OCI-LY7 (cell line): ENCODE measurements around the gene TOM1L2.

ENCODE experiments used
- CTCF ChIP-seq: fragments of 200-600 bp; sonication (generic); conservative IDR thresholded peaks from 2 replicates; pipeline ENCODE4 v1.5.1; 2014; ENCODE audit warnings: mild to moderate bottlenecking, antibody characterized with exemption, low read length, moderate library complexity, mixed read lengths
- EZH2phosphoT487 ChIP-seq: fragments of 200-600 bp; sonication (generic); IDR thresholded peaks from 2 replicates; pipeline ENCODE4 v1.6.1; 2018; ENCODE audit warnings: low read depth, borderline replicate concordance, mild to moderate bottlenecking, mixed run types, antibody characterized with exemption, low read length, moderate library complexity, mixed read lengths

GRCh38 chr17:18011286-18011685 is 39.1 kb upstream of the TOM1L2 start:
- no peak for TF ChIP-seq EZH2phosphoT487
- TF ChIP-seq CTCF: no peak
